Measurements from ENCODE around the gene P2RX6.

The P2RX6 gene

DNA sequence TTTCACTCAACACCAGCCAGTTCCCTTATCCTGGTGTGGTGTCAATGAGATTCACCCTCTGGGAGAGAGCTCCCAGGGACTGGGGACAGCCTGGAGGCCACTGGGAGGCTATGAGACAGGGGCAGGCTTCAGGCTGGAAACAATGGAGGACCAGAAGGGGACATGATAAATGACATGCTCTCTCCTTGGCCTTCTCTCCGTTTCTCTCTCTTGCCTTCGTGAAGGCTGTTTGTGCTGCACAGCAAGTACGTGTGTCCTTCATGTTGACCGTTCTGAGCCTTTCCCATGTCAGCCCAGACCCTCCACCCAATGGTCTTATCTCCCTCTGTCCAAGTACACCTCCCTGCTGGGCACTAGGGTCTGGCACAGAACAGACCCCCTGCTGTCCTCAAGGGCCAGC is 34.4 kb upstream of the P2RX6 start:
- DNase-seq: no peak

GRCh38 chr22:20980938-20981722 is 33.8 kb upstream of the P2RX6 start:
- DNase-seq: no peak

DNA sequence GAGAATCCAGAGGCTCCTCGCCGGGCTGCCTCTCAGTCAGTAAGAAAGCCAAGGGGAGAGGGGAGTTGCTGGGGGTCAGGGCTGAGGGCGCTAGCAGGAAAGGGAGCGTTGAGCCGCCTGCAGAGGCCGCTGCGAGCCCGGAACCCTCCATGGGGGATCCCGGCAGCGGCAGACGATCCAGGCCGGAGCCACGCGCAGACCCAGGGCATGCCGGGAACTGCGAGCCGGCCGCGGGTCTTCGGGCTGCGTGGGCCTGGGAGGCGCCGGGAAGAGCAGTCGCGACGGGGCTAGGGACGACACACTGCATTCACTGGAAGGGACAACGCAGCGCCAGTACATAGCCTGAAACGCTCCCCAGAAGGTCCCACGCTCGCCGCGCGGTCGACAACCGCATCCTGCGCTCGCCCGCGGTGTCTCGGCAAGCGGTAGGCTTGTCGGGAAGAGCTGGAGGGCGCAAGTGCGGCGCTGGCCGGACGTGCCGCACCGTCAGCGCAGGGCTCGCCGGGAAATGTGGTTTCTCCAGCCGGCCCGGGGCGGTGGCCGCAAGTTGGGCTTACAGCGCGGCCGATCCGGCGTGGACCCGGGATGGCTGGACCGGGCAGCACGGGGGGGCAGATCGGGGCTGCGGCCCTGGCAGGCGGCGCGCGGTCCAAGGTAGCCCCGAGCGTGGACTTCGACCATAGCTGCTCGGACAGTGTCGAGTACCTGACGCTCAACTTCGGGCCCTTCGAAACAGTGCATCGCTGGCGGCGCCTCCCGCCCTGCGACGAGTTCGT is 33.0 kb upstream of the P2RX6 start, which contains the start of gene LZTR1:
Gene LZTR1 (plus strand): TSS at position 511 of the 776 bp plus-strand sequence. CDS start 75 bp downstream, at position 586.
- DNase-seq: peak; percentile 50 to 69 (median 58)

DNA sequence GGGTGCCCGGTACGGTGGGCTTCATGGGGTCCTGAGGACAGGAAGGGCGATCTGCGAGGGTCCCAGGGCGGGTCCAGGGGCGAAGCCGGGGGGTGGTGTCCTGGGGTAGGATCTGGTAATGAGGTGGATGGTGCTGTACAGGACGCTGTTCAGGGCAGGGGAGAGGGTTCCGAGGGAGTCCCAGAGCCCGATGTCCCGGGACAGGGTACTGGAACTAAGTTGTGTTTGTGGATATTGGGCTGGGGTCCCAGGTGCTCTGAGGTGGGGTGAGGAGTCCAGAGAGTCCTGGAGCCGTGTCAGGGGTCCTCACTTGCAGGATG is 32.4 kb upstream of the P2RX6 start:
- no peak for DNase-seq

GRCh38 chr22:20983081-20983771 is 31.7 kb upstream of the P2RX6 start:
- DNase-seq: no peak

GRCh38 chr22:20985720-20986119 is 29.2 kb upstream of the P2RX6 start:
- no peak for DNase-seq

GRCh38 chr22:20986365-20986764 is 28.6 kb upstream of the P2RX6 start:
- no peak for DNase-seq

DNA sequence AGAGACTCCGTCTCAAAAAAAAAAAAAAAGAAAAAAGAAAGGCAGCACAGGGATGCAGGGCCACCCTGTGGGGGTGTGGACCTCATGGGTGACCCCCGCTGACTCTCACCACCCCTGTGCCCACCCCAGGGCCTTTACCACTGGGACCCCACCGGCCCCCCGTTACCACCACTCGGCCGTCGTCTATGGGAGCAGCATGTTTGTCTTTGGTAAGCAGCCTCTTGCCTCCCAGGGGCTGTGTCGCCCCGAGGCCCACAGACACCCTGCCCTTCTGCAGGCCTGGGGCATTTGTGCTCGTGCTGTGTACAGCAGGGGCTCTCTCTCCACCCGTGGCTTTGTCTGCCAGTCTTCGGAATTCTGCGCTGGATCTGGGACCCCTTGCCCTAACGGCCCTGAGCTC is 27.6 kb upstream of the P2RX6 start:
- no peak for DNase-seq

- no peak for DNase-seq
Measured at GRCh38 chr22:20988573-20989322, 26.2 kb upstream of the P2RX6 start.

DNA sequence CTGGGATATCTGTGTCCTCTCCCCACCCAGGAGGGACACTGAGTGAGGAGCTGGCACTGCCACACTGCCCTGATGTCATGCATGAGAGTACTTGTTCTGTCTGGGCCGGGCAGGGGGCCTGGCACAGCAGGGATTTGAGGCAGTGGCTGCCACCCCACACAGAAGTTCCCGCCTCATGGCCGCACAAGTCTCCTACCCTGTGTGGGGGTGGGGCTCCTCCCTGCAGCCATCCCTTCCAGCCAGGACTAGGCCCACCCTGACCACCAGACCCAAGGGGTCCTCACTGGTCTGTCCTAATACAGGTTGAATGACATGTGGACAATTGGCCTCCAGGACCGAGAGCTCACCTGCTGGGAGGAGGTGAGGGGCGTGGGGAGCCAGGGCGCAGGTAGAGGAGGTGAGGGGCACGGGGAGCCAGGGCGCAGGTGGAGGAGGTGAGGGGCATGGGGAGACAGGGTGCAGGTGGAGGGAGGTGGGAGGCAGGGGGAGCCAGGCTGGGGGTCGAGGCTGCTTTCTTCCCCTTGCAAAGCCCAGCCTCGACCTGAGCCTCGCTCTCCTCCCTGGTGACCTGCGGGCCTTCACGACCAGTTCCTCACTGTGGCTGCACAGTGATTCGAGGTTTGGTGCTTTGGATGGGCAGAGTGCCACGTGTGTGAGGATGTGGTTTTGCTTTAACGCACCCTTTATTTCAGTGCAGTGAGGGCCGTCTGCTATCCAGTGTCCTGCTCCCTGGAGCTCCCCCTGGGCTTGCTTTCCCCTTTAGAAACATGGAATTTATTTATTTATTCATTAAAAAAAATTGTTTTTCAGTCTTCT is 25.4 kb upstream of the P2RX6 start:
- DNase-seq: no peak

- no peak for DNase-seq
Measured at GRCh38 chr22:20990184-20991180, 24.5 kb upstream of the P2RX6 start.

DNA sequence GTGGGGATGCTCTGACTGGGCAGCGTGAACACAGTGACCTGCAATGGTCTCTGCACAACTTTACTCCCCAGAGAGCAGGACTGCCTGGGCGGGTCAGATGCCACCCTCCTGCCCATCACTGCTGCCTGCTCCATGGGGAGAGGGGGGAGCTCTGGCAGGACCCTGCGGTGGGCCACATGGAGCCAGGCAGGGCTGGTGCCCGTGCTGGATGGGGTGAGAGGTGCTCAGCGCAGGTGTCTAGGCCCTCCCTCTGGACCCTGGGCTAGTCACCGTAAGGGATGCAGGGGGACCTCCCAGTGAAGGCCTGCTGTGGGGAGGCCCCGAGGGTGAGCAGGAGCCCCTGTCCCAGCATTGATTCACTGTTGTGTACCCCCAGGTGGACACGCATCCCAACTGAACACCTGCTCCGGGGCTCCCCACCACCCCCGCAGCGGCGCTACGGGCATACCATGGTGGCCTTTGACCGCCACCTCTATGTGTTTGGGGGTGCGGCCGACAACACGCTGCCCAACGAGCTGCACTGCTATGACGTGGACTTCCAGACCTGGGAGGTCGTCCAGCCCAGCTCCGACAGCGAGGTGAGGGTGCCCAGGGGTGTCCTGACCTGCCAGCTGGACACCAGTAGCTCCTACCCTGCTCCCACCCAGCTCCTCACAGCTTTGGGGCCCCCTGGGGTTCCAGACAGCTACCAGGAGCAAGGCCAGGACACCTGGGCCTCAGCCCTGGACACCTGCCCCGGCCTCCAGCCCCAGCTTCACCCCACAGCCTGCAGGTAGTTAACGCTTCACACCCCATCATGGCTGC is 23.5 kb upstream of the P2RX6 start:
- DNase-seq: no peak

DNA sequence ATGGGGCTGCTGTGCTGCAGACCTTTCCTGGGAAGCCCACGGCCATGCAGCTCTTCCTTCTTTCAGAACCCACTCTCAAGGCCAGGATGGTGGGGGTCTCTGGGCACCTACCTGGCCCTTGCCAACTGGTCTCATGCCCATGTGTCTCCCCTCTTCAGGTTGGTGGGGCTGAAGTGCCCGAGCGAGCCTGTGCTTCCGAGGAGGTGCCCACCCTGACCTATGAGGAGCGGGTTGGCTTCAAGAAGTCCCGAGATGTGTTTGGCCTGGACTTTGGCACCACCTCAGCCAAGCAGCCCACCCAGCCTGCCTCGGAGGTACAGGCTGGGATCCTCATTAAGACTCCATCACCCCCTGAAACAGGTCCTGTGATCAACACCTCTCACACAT is 22.9 kb upstream of the P2RX6 start:
- DNase-seq: no peak

DNA sequence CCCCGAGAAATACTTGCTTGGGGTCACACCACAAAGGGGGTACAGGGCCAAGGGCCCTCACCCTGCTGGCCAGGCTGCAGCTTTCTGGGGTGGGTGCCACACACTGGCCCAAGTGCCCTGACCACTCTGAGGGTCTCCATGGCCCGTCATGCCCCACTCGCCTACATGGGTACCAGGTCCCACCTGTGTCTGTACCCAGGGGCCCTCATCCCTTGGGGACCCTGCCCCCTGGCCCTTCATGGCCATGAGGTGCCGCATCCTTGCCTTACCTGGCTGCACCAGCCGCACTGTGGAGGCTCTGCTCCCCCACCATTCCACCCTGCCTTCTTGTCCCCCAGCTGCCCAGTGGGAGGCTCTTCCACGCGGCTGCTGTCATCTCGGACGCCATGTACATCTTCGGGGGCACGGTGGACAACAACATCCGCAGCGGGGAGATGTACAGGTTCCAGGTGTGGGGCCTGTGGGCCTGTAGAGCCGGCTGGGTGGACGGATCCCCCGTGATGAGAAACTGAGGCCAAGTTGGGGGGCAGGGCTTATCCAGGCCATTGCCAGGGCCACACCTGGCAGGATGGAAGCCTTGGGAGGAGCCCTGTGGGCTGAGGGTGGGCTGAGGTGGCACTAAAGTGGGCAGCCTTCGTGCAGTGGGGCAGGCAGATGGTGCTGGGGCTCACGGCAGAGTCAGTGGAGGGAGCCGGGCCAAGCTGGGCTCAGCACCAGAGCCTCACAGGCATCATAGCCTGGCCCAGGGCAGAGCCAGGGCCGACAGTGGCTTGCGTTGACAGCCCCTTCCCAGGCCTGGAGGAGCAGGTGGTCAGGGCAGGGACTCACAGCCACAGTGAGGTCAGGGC is 22.3 kb upstream of the P2RX6 start:
- no peak for DNase-seq

DNA sequence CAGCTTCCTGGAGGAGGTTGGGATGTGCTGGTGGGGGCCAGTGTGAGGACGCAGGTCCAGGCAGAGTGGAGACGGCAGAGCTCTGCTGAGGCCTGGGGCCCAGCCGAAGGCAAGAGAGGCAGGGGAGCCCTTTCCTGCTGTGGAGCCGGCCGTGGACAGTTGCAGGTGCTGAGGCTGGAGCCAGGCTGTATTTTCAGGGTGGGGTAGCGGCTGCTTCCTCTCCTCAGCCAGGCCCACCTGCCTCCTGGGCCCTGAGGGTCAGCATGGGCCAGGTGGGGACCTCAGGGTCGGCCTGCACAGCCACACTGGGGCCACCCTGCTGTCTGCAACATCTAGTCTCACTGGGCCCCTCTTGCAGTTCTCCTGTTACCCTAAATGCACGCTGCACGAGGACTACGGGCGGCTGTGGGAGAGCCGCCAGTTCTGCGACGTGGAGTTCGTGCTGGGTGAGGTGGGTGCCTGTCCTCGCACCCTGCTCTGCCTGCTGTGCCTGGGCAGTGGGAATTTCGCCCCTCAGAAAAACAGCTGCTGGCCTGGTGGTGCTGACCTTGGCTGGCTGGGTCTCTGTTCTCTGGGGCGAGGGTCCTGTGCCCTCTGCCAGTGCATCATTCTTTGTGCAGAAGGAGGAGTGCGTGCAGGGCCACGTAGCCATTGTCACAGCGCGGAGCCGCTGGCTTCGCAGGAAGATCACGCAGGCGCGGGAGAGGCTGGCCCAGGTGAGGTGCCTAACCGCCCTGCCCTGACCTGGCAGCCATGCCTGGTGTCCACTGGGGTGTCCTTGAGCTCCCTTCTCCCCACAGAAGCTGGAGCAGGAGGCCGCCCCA is 21.4 kb upstream of the P2RX6 start:
- DNase-seq: no peak

GRCh38 chr22:20994128-20994901 is 20.6 kb upstream of the P2RX6 start:
- no peak for DNase-seq

GRCh38 chr22:20994902-20995241 is 20.1 kb upstream of the P2RX6 start:
- no peak for DNase-seq
